Loucy (cell line): ENCODE data around the gene SFSWAP.
A peak's percentile ranks its signal among the peaks of the same experiment; 100 is the strongest.

Experiments used
- H2AFZ ChIP-seq: fragments of 200-600 bp; sonication (generic); 2 replicates; pipeline ENCODE4 v1.6.0; 2016; ENCODE audit warnings: antibody characterized with exemption, mild to moderate bottlenecking, low read length, moderate library complexity
- H3F3A ChIP-seq: fragments of 200-600 bp; 2 replicates; pipeline ENCODE4 v1.6.0; 2016; ENCODE audit warnings: antibody characterized with exemption, low read depth, mild to moderate bottlenecking
- H3K27me3 ChIP-seq: fragments of 200-600 bp; sonication (generic); 2 replicates; pipeline ENCODE4 v1.6.1; 2014; ENCODE audit warnings: low read length, mild to moderate bottlenecking; ENCODE audit not compliant: insufficient read depth, poor library complexity, severe bottlenecking
- H3K36me3 ChIP-seq: fragments of 200-600 bp; sonication (generic); 2 replicates; pipeline ENCODE4 v1.6.1; 2016; ENCODE audit warnings: low read length; ENCODE audit not compliant: insufficient read depth
- H3K4me1 ChIP-seq: fragments of 200-600 bp; sonication (generic); 2 replicates; pipeline ENCODE4 v1.5.1; 2014; ENCODE audit warnings: low read length, mild to moderate bottlenecking; ENCODE audit not compliant: insufficient read depth, poor library complexity, severe bottlenecking
- H3K4me2 ChIP-seq: fragments of 200-600 bp; sonication (generic); 2 replicates; pipeline ENCODE4 v1.6.0; 2014; ENCODE audit warnings: antibody characterized with exemption, low read length, low read depth, mild to moderate bottlenecking; ENCODE audit not compliant: poor library complexity, severe bottlenecking
- H3K4me3 ChIP-seq: fragments of 200-600 bp; sonication (generic); 2 replicates; pipeline ENCODE4 v1.5.1; 2014; ENCODE audit warnings: low read length, mild to moderate bottlenecking, mixed read lengths; ENCODE audit not compliant: poor library complexity, severe bottlenecking
- H3K79me2 ChIP-seq: fragments of 200-600 bp; sonication (generic); 2 replicates; pipeline ENCODE4 v1.6.1; 2014; ENCODE audit warnings: low read length; ENCODE audit not compliant: insufficient read depth
- H3K9ac ChIP-seq: fragments of 200-600 bp; sonication (generic); 2 replicates; pipeline ENCODE4 v1.6.0; 2014; ENCODE audit warnings: mild to moderate bottlenecking, low read depth, low read length, moderate library complexity; ENCODE audit not compliant: poor library complexity, severe bottlenecking
- H3K9me2 ChIP-seq: fragments of 200-600 bp; sonication (generic); replicated peaks from 2 replicates; pipeline ENCODE4 v1.6.1; 2016; ENCODE audit warnings: low read depth, low read length, mixed read lengths
- H3K9me3 ChIP-seq: fragments of 200-600 bp; sonication (generic); 2 replicates; pipeline ENCODE4 v1.6.1; 2014; ENCODE audit warnings: mild to moderate bottlenecking, antibody characterized with exemption, low read length, low read depth; ENCODE audit not compliant: insufficient read depth
- H4K20me1 ChIP-seq: fragments of 200-600 bp; sonication (generic); 2 replicates; pipeline ENCODE4 v1.6.0; 2014; ENCODE audit warnings: antibody characterized with exemption, low read length, mild to moderate bottlenecking; ENCODE audit not compliant: insufficient read depth, poor library complexity, severe bottlenecking
- CTCF ChIP-seq: fragments of 200-600 bp; sonication (generic); conservative IDR thresholded peaks from 2 replicates; pipeline ENCODE4 v1.5.1; 2014; ENCODE audit warnings: mild to moderate bottlenecking, antibody characterized with exemption, low read length
- EZH2phosphoT487 ChIP-seq: fragments of 200-600 bp; IDR thresholded peaks from 2 replicates; pipeline ENCODE4 v1.6.1; 2018; ENCODE audit warnings: antibody characterized with exemption, mild to moderate bottlenecking, moderate library complexity, borderline replicate concordance

SFSWAP gene

GRCh38 chr12:131818821-131819585 lies 108.1 kb downstream of the SFSWAP start:
- no peaks in the 10 kb centered on the region for H3K27me3 ChIP-seq
- no peaks in the 10 kb centered on the region for H4K20me1 ChIP-seq
- H3K9ac ChIP-seq = no peak overlapping the region
- H3K4me3 ChIP-seq = no peak overlapping the region
- no peaks in the 10 kb centered on the region for H3K36me3 ChIP-seq
- H3K4me1 ChIP-seq = no peaks in the 10 kb centered on the region
- TF ChIP-seq EZH2phosphoT487 (no peak), CTCF (no peak)
- H3K4me2 ChIP-seq = no peak overlapping the region
- H2AFZ ChIP-seq = no peak overlapping the region
- H3K9me2 ChIP-seq = no peaks in the 10 kb centered on the region
- no peaks in the 10 kb centered on the region for H3K9me3 ChIP-seq
- no peaks in the 10 kb centered on the region for H3F3A ChIP-seq
- no peaks in the 10 kb centered on the region for H3K79me2 ChIP-seq

GRCh38 chr12:131824450-131824849 lies 113.6 kb downstream of the SFSWAP start:
- no peaks in the 10 kb centered on the region for H3F3A ChIP-seq
- TF ChIP-seq CTCF = no peak
- no peak for TF ChIP-seq EZH2phosphoT487
- no peak overlapping the region for H2AFZ ChIP-seq
- H3K27me3 ChIP-seq = no peaks in the 10 kb centered on the region
- H3K36me3 ChIP-seq = no peaks in the 10 kb centered on the region
- no peaks in the 10 kb centered on the region for H4K20me1 ChIP-seq
- no peak overlapping the region for H3K4me2 ChIP-seq
- peaks cover 9% of the 10 kb centered on the region for H3K4me1 ChIP-seq
- H3K9ac ChIP-seq = no peak overlapping the region
- no peaks in the 10 kb centered on the region for H3K79me2 ChIP-seq
- H3K9me3 ChIP-seq = no peaks in the 10 kb centered on the region
- no peaks in the 10 kb centered on the region for H3K9me2 ChIP-seq
- no peak overlapping the region for H3K4me3 ChIP-seq

- H3K4me1 ChIP-seq = peaks cover 9% of the 10 kb centered on the region
Observed at GRCh38 chr12:131825146-131825892, 114.4 kb downstream of the SFSWAP start.

More at GRCh38 chr12:131825146-131825892, 114.4 kb downstream of the SFSWAP start:
- no peaks in the 10 kb centered on the region for H3K9me2 ChIP-seq
- H2AFZ ChIP-seq = no peak overlapping the region
- H3K9ac ChIP-seq = no peak overlapping the region
- H3K36me3 ChIP-seq = no peaks in the 10 kb centered on the region
- H3K4me3 ChIP-seq = no peak overlapping the region
- no peak for TF ChIP-seq EZH2phosphoT487
- no peak for TF ChIP-seq CTCF
- no peaks in the 10 kb centered on the region for H3K27me3 ChIP-seq
- H3K79me2 ChIP-seq = no peaks in the 10 kb centered on the region
- no peaks in the 10 kb centered on the region for H3K9me3 ChIP-seq
- H3K4me2 ChIP-seq = peak overlapping the region; percentile 7
- no peaks in the 10 kb centered on the region for H3F3A ChIP-seq
- no peaks in the 10 kb centered on the region for H4K20me1 ChIP-seq
